CD4-positive, alpha-beta T cell treated with Interleukin-6 at 100 ng/mL for 8 hours (primary cell): Measurements from ENCODE around the gene ARHGAP24.

Source experiments
- DNase-seq: peaks from one replicate; pipeline ENCODE4 v3.0.0-alpha.2; 2020; ENCODE audit warnings: mixed read lengths, low spot score

ARHGAP24 gene

DNA sequence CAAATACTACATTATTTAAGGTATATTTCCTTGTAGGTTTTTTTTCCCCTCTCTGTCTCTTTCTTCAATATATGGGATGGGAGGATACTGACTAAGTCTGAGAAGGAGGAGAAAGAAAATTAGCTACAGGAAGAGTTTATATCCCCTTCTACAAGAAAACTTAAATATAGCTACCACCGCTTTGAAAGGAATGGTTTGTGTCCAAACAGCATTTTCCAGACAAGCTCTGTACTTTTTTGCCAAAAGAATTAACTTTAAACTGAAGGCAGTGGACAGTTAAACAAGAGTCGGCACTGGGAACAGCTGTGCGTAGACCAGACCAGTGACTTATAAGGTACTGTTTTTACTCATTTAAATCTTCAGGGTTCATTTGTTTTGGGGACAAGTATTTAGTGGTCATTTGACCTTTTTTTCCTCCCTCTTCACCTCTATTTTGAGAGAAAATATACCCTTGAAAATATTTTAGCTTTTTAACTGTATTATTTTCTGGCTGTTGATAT, 303.7 kb downstream of the ARHGAP24 start:
- no peak for DNase-seq

DNA sequence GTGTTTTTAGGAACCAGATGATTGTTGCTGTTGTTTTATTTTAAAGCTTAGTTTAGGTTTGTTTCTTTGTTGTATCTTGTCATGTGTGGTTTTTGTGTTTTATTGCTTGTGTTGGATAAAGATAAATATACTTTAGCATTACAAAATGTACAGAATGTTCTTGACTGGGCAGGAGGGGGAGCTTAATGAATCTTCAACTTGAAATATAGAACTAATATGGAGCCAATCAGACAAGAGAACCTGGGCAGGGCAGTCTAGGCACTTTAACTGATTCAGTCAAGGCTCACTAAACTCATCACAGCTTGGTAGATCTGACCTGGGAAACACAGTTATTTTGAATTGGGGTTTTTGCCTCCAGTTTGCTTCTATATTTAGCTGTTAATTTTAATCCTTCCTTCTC, 304.2 kb downstream of the ARHGAP24 start:
- DNase-seq: no peak

DNA sequence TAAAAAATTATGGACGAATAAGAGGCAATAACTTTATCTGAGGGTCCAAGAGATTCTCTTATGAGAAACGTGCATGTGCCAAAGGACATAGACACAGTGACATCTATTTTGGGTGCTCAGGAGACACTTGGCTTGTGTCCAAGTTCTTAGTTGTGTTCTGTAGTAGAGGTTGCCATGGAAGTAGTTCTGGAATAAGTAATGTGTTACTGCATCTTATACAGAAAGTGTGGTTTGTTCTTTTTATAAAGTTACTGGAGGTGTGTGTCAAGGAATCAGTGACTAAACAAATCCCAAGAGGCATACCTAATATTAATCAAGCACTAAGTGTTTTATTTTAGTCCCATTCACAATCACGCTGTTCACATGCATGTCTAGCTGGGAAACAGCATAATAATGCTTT, 305.7 kb downstream of the ARHGAP24 start:
- no peak for DNase-seq

DNA sequence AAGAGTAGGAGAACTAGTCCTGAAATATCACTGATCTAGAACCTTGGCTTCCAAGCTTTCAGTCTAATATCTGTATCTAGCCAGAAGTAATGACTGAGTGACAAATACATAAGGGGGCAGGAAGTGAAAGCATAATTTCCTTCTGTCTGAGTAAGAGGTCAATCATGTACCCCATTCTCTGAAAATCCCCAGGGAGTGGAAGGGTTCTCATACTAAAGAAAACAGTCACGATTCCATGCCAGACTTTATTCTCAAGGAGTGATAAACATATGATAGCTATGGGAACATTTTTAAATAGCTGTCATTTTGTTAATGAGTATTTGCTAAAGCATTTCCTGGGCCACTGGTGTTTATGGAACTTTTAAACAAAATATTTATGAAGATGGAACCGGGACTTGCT, 308.5 kb downstream of the ARHGAP24 start:
- DNase-seq: no peak

DNA sequence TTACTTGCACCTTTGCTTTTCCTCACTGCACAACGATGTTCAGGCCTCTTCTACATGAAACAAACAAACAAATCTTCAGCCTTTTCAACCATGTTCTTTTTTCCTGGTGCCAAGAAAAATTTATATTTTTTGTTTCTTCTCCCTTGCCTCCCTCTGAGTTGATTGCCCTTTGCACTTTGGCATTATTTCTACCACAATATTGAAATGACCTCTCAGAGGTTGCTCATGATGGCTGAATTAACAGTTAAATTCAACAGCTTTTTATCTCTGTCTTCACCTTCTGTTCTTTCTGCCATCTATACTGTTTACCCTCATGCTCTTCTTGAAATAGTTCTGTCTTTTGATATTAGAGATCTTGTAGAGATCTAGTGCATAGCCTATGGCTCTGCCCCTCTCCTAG, 308.9 kb downstream of the ARHGAP24 start:
- no peak for DNase-seq

DNA sequence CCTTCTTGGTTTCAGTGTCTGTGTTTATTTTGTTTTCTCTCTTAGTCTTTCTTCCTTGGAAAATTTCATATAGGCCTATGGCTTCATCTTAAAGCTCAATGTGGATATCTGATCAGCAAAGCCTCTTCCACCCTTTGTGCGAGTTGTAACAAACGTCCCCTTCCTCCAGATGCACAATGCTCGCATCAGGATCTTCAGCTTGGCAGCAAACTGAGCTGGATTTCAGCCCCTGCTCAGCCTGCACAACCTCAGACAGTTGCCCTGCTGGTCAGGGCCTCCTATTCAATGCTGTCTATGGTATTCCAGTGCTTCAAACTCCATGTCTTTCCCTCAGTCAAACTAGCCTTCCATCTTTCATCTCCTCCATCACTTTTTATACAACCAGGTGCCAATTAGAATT, 309.4 kb downstream of the ARHGAP24 start:
- no peak for DNase-seq

DNA sequence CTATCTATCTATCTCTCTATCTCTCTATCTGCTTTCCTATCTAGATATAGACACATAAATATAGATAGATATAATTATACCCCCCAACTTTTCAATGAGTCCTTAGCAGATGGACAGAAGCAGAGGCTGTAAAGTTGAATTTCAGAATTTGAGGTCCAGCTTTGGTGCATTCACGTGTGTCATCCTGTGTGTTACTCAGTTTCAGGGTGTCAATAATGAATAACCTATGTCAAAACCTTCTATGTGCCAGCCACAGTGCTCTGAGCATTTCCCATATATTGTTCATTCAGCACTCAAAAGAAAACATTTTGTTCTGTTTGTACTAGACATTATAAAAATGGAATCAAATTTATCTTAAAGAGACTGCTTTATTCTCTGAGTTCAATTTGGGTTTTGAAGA, 310.0 kb downstream of the ARHGAP24 start:
- no peak for DNase-seq

DNA sequence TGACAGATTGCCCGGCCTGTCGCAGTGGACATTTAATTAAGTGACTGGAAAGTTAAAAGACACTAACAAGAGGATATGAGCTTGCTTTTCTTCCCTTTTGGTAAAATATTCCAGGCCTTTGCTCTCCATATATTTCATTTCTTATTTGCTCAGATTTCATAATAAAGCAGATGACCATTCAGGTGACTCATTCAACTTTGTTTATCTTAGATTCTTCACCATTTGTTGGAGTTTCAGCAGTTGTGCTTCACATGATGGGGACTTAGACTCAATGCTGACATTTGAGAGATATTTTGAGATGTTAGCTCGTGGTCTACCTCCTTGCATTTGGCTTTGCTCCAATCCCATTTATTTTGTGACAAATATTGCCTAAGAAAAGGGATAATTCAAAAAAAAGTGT, 312.2 kb downstream of the ARHGAP24 start:
- DNase-seq: no peak

DNA sequence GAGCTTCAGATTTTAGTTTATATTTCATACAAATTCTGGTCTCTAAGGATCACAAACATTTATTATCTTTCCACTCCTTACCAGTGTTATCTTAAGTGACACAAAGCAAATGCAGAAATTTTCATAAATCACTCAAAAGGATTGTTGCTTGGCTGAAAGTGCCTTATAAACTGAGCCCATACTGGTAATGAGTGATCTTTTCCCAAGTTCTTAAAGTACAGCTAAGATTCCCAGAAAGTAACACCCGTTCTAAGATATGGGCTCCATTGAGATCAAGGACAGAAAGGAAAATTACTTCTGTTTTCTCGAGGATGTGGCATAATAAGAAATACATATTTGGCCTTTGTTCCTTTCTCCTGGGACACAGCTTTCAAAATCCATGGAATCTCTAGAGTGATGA, 313.7 kb downstream of the ARHGAP24 start:
- DNase-seq: no peak

DNA sequence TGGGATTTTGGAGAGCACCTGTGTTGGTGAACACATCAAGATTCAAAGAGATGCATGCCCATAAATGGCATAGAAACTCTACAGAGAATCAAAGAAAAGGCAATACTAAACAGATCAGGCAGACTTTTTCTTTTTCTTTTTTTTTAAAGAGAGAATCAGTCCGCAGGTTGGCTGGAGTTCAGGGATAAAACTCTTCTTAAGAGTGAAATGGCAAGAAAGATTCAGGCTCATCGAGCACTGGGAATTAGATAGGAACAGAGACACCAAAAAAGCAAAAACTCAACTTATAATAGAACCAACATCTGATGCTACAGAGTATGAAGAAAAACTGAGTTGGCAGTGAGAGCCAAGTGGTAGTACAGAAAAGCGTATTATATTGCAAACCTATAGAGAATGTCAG, 314.3 kb downstream of the ARHGAP24 start:
- no peak for DNase-seq

DNA sequence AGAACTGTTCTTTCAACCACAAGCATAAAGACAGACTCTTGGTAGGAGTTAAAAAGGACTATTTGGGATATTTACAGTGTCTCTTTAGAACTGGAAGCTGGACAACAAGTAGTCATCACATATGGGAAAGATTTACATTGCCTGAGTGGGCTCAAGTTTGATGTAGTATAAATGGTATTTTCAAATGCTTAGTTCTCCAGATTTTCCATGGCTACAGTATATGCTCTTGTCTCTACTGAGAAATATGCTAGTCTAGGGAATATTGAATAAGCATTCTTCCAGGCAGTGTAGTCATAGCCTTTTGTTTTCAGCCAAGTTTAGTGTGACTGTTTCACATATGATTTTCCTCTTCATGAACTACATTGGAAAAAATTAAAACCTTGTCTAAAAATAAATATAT, 315.6 kb downstream of the ARHGAP24 start:
- no peak for DNase-seq

DNA sequence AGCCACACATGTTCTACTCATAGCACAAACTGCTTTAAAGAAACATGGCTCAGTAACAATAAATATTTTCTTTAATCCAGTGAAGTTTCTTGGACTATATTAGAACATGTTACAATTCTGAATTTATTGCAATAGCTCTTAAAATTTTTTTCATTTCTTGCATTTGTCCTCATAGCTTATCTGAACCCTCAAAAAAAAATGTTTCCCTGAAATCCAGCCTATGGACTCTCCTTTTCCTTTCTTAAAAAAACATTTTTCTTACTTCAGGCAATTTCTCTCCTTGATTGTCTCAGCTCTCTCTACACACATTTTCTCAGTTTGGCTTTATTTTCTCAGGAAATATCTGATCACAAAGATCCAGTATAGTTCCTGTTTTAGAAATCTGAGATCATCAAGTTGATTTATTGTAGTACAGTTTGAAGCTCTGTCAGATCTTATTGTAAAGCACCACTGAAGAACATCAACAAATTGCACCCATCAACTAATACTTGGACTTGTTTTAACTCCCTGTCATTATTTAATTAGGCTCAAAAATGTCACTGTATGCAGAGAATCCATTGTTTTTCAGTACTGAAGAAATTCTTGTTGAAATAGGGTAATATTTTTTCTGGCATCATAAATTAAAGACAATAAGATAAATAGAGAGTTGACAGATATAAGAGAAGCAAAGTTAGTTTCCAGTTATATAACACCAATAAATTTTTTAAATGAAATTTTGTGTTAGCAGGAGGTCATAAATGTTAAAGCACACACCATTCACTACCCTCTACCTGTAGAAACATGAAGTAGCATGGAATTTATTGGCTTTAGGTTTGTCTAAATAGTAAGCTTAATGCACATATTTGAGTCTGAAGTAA, 317.7 kb downstream of the ARHGAP24 start:
- DNase-seq: no peak

DNA sequence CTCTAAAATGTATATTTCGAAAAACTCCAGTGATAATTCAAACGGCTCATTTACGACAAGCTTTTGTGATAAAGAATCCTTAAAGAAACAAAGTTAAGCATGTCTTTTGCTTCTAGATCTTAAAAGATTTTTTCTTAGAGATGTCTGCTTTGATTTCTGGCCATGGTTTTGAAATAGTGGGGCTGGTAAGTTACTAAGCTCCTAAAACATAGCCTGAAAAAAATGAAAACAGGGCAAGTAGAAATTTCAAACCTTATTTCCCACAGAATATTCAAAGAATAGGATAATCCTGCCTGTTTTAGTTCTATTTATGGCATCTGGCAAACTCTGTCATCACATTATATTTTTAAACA, 318.3 kb downstream of the ARHGAP24 start:
- no peak for DNase-seq

DNA sequence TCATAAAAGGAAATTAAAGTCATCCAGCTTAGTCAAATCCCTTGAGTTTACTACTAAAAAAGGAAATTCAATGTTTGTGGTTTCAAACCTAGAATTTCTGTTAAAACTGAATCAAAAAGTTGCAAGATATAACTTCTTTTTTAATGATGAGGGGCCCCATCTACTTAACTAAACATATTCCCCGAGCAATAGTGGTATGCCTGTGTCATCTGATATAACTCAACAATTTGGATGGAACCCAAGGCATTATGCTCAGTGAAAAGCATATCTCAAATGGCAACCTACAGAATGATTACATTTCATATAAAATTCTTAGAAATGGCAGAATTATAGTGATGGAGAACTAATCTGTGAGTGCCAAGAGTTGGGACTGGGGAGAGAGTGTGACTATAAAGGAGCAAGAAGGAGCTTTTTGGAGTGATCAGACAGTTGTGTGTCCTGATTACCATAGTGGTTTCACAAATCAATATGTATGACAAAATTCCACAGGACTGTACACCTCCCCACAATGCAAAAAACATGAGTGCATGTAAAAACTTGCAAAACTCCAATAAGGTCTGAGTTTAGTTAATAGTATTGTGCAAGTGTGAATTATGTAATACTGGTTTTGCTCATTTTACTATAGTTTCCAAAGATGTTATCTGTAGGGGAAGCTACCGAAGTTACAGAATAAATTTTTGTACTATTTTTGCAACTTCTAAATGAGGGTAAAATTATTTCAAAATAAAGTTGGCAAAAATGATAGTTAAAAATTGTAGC, 323.2 kb downstream of the ARHGAP24 start:
- DNase-seq: no peak

DNA sequence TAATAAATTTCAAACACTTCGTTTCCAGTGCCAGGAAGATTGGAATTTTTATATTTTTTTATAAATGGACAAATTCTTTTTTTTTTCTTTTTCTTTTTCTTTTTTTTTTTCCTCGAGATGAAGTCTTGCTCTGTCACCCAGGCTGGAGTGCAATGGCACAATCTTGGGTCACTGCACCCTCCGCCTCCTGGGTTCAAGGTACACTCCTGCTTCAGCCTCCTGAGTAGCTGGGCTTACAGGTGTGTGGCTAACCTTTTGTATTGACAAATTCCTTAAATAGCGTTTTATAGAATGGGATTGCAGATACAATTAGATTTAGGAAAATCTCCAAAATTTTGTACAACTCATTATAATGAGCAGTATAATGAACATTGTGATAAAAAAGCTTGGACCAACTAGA, 328.9 kb downstream of the ARHGAP24 start:
- no peak for DNase-seq

DNA sequence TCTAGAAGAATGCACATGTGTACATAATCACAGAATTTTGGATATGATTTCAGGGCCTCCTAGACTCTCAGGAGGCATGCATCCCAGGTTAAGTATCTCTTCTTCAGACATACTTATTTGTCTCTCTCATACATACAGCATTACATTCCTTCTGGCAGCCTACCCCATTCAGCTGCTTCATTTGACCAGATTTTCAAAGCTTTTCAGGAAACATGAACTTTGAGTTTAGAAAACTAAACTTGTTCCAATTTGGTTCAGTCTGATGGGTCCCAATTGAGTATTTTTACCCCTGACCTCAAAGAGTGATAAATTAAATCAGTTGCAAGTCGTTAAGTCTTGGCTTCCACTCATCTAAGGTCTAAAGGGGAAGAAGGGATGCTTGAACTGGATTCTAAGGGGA, 330.9 kb downstream of the ARHGAP24 start:
- DNase-seq: no peak

DNA sequence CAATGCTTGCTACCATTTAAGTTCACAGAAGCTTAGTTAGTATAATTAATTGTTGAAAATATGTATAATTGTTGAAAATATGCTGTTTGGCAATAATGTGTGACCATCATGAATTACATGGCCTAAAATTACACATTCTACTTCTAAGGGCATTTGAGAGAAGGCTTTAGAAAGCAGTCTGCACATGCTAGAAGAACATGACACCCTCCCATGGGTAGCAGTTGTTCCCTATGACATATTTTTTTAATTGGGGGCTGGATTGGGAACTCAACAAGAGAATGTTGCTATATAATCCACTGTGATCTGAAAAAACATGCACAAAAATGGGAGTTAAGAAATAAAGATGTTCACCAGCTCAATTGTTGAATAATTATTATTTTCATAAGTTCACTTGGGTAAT, 331.4 kb downstream of the ARHGAP24 start:
- no peak for DNase-seq

DNA sequence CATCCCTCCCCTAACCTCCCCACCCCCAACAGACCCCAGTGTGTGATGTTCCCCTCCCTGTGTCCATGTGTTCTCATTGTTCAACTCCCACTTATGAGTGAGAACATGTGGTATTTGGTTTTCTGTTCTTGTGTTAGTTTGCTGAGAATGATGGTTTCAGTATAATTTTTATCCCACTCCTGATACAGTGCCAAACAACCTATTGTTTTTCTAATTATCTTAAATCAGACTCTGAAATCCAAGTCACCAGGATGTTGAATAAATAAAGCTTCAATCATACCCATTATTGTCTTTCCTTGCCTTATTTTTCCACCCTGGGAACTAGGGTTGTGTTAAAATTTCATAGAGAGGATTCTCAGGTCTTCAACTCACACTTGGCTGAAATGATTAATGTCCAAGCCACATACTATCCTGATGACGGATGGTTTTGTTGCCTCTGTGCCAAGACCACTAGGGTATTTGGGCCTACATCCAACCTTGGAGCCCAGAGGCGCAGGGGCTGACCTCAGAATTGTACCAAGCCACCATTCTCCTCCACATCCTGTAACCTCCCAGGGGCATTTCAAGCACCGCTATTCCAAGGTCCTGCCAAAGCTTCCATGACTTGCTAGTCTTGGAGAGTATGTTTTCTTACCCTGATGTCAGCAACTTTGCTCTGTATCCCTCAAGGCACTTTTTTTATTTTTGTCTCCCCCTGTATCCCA, 332.4 kb downstream of the ARHGAP24 start:
- DNase-seq: no peak

DNA sequence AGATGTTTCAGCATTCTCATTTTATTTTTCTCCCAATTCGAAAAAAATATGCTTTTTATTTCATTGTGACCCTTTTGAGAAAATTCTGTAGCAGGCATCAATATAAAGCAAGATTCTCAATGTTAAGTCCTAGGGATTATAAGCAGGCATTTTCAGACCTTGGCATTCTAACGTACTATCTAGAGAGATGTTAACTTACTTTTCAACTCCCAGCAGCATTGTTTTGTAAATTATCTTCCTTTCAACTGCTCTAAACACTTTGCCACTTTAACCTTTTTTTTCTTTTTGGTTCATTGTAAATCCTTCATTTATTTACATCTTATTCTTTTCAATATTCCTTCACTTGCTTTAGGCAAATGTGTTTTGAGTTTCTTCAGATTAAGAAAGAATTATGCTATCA, 333.2 kb downstream of the ARHGAP24 start:
- DNase-seq: no peak

DNA sequence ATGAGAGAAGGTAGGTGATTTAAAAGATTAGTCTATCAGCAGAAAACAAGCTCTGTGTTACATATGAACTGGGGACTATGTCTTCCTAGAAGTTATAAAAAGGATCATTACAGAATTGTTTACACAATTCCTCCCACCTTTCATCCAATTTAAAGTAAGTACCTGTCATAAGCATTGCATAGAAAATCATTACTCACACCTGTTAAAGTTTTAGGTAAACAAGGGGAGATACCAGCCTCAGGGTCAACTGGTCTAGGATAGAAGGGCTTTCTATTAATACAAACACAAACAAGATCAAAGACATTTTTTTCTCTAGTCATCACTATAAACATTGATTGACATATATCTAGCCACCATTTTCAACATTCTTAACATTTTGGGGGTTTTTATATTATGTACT, 333.9 kb downstream of the ARHGAP24 start:
- no peak for DNase-seq

DNA sequence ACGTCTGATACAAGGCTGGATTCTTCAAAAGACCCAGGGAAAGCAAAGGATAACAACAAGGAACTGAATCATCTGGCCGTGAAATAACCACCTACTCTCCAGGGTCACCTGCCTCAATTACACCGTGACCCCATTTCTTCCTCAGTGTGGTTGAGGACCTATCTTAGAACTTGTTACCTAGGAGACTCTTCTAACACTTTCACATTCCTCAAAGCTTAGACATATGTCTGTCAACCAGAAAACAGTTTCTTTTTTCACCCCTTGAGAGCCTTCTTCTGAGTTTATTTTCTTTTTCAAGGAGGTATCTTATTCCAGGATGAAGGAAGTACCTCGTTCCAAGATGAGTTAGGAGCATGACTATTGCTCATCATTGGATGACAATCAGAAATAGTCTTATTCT, 337.8 kb downstream of the ARHGAP24 start:
- no peak for DNase-seq

DNA sequence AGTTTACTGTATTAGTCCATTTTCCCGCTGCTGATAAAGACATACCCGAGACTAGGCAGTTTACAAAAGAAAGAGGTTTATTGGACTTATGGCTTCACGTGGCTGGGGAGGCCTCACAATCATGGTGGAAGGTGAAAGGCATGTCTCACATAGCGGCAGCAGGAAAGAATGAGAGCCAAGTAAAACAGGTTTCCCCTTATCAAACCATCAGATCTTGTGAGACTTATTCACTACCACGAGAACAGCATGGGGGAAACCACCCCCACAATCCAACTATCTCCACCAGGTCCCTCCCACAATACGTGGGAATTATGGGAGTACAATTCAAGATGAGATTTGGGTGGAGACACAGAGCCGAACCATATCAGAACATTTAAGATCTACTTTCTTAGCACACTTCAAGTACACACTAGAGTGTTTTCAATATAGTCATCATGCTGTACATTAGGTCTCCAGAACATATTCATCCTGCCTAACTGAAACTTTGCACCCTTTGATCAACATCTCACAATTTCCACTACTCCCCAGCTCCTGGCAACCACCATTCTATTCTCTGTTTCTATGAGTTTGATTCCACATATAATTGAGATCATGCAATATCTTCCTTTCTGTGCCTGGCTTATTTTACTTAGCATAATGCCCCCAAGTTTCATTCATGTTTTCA, 341.0 kb downstream of the ARHGAP24 start:
- DNase-seq: no peak
